ENCODE results near the gene PGC.

The PGC gene

DNA sequence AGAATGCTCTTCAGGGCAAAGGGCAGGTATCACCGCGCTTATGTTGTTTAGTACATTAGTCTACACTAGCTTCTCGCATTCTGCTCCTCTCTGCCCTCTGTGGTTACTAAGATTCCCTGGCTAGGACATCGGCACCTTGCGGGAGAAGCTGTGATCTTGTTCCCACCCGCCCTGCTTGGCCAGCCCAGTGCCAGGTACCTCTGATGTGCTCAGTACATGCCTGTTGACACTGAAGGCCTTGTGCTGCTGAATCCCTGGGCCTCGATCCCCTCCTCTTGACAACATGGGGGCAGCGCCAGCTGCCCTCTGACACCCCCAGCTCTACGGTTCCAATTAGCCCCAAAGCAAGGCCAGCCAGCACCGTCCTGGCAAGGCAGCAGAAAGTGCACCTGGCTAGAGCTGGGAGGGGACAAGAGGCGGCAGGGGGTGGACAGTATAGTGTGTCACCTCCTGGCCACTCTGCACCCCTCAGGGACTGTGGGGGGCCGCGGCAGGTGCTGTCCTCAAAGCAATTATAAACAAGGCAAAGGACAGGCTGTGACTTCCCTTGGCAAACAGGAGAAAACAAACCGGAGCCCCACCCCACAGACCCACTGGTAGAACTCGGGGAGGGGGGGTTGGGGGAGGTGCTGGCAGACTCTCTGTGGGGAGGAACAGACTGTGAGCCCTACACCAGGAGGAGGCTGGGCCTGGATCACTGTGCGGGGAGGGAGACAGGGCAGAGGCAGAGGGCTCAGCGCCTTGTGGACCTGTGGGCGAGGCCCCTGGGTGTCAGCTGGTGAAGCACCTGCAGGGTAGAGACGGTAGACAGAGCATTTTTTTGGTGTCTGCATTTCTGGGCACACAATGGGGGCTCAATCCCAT lies 18.9 kb downstream of the PGC start:
- no peak for DNase-seq

GRCh38 chr6:41727705-41728072 lies 19.5 kb downstream of the PGC start:
- DNase-seq = no peak

DNA sequence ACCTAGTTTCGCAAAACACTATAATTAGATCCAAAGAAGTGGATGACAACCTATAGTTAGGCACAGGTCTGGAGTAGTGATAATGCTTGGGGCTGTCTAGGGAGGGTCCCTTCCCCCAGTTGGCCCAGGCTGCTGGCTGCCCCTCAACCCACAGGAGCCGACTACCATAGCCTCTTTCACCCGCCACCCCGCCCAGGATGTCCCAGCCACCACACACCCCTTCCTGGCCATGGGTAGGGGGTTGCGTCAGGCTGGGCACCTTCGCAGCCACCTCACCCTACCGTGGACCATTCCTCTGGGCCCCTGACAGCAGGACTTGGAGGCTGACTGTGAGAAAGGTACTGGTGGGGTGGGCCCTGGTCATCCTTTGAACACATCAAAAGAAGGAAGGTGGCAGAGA lies 20.3 kb downstream of the PGC start:
- DNase-seq = no peak

GRCh38 chr6:41724586-41725501 lies 22.4 kb downstream of the PGC start:
- DNase-seq = no peak

GRCh38 chr6:41724228-41724580 lies 23.0 kb downstream of the PGC start:
- no peak for DNase-seq

GRCh38 chr6:41723530-41724227 lies 23.5 kb downstream of the PGC start:
- DNase-seq = no peak

- DNase-seq = no peak
Measured at GRCh38 chr6:41722969-41723529, 24.1 kb downstream of the PGC start.

- no peak for DNase-seq
Measured at GRCh38 chr6:41721414-41721813, 25.8 kb downstream of the PGC start.

GRCh38 chr6:41720783-41721182 lies 26.4 kb downstream of the PGC start:
- no peak for DNase-seq

- DNase-seq = no peak
Measured at GRCh38 chr6:41720262-41720620, 27.0 kb downstream of the PGC start.

DNA sequence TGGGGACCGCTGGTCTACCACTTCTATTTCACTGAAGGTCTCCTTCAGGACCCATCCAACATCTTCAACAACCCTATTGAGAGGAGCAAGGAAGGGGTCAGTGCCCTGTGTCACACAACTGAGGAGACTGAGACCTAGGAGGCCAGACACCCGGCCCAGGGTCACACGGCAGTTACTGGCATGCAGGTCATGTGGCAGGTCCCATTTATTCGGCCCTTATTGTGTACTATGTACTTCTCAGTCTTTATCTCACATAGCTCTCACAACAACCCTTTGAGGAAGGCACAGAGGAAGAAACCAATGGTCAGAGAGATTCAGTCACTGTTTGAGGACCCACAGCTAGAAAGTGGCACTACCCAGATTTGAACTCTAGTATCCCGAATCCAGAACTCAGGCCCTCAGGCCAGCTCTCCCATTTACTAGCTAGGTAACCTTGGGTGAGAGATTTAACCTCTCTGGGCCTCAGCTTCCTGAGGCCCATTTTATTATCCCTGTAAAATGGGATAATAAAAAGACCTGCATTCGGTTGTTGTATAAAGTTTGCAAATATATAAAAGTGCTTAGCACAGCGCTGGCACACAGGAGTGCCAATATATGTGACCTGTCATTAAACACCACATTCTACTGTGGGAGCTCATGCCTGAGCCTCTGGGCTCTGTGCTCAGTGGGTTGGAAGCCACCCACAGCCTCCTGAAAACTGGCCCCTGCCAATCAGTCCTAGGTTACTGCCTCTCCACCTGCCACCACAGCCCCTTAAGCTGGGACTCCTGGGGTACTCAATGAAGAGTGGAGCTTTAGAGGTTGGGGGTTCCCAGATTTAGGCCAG lies 27.5 kb downstream of the PGC start:
- no peak for DNase-seq

DNA sequence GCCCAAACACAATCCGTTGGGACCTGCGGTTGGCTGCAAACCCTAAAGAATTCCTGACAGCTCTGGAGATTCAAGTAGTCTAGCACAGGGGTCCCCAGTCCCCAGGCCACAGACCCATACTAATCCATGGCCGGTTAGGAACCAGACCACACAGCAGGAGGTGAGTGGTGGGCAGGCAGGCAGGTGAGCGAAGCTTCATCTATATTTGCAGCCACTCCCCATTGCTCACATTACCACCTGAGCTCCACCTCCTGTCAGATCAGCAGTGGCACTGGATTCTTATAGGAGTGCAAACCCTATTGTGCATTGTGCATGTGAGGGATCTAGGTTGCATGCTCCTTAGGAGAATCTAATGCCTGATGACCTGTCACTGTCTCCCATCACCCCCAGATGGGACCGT lies 28.4 kb downstream of the PGC start:
- no peak for DNase-seq

DNA sequence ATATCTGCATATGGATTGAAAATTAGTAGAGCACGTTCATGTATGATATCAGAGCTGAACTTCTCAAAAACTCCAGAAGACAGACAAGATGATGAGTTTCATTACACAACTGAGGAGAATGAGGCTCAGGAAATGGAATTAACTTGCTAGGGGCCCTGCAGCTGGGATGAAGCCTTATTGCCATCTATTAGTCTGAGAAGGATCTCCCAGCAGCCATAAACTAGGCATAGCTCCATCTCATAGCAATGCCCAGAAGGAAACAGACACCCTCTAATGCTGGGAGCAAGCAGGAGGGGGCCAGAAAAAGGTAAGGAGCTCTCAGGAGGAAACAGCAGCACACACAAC lies 29.8 kb downstream of the PGC start:
- DNase-seq = no peak

- no peak for DNase-seq
Measured at GRCh38 chr6:41716516-41717391, 30.4 kb downstream of the PGC start.

DNA sequence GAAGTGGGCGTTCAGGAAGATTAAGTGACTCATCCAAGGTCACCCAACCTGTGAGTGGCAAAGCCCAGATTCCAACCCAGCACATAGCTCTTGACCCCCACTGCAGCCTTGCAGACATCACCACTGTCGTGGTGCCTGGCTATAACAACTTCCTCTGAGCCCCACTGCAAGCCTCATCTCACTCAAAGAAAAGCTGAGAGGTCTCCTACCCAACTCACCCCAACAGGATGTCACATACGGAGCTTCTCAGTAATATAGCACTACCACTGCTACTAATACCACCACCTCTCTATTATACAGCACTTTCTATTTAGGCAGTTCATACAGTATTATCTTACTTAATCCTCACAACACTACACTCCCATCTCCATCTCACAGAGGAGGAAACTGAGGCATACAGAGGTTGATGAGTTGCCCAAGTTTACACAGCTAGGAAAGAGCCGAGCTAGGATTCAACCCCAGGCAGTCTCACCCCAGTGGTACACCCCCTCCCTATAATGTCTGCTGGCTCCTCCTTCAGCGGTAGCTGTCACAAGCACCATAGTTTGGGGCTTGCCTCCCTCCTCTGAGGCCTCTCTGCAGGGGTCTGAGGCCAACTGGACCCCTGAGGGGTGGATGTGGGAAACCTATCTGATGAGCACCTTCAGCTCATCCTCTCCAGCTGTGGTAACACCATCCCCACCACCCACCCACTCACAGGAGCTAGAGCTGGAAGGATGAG lies 31.2 kb downstream of the PGC start:
- no peak for DNase-seq

DNA sequence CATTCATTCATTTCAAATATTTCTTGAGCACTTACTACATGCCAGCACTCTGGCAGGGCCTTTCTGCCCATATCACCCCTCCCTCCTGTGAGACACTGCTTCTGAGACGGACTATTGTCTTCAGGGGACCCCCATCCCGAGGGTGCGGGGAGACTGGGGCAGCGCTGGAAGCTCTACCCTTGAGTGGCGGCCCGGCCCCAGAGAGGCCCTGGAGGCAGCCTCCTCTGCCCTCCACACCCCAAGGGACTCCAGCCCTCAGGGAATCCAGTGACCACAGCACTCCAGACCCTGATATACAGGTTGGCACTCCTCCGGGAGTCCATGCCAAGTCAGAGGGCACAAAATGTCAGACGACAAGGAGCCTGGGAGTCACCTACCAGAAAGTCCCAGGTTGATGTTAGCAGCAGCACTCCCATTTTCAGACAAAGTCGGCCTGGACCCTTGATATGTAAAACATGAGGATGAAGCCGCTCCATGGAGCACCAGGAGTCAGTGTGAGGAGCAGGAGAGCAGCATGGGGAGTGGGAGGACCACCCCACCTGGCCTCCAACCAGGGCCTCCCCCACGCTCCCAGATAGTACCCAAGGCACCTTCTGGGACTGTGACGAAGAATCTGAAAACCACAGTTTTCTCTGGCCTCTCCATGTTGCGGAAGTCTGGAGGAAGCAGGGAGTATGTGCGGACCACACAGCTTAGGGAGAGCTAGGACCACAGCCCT lies 32.5 kb downstream of the PGC start:
- DNase-seq = no peak

DNA sequence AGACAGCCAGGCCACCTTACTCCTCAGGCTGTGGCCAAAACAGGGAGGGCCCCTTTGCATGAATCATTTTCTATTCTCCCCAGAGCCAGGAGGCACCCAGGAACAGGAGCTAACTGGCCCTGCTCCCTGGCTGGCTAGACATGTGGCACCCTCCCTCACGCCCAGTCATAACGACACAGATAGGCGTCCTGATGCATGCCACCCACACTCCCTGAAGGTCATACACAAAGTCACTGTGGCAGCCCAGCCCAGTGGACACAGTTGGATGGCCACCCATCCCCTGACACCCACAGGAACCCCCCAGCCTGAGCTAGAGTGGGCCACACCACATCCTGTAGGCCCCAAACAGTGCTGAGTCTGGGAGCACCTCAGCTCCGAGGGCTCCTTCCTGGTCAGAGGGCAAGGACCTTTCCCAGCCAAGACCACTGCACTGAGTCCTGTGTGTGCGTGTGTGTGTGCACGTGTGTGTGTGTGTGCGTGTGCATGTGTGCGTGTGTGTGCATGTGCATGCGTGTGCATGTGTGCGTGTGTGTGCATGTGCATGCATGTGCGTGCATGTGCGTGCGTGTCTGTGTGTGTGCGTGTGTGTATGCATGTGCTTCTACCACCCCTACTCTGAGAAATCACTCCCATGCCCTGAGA lies 33.4 kb downstream of the PGC start:
- no peak for DNase-seq

DNA sequence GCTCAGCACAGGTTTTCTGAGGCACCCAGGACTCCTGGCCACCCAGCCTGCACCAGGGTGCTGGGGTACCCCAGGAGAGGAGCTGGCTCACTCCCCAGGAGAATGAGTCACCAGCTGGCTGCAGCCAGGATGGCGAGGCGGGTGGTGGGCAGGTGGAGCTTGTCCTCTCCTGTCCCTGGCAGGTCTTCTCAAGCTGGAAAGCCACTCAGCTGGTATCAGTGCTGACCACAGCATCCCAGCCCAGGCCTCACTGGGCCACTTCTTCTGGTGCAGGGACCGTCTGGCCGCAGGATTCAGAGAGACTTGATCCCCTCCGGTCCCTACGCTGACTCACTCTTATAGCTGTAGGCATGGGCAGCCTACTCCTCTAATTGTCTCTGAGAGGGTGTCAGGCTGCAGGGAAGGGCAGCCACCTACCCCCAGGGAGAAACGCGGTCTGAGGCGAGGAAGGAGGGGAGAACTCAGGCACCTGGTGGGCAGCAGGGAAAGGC lies 34.0 kb downstream of the PGC start:
- no peak for DNase-seq

DNA sequence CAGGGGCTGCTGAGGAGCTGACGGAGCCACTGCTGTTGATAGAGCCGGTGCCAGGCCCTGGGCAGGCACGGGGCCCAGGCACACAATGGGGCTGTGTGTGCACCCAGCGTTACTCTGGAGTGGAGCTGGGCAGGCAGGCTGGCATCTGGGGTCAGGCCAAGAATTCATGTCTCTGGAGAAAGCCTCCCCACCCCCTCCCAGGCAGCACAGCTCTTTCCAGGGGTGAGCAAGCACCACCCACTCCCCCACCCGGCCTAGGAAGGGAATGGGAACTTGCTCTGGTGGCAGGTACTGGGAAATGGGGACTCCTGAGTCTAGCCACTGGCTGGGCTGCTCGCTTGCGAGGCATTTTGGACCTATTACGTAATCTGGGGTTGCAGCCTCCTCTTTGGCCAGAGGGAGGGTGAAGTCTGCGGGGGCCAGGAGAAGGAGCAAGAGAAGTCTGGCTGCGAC lies 34.5 kb downstream of the PGC start:
- no peak for DNase-seq

All from activated CD4-positive, alpha-beta T cell treated with anti-CD3 and anti-CD28 coated beads for 1 hour (primary cell).